Measurements from ENCODE around the gene HSF2.

DNA sequence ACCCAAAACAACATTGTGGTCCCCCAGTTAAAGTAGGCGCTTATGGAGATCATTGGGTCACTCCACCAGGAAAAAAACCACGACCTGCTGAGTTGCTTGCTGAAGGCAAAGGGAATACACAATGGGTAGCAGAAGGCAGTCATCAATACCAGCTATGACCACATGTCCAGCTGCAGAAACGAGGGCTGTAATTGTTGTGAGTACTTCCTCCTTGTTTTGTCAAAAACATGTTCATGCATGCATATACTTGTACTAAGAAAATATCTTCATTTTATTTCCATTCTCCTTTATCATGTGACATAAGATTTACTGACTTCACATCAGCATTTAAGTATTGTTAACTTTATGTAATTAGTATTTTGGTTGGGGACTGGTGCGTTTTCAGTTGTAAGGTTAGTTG is 55.2 kb downstream of the HSF2 start:
- TF ChIP-seq, protein P1, sequence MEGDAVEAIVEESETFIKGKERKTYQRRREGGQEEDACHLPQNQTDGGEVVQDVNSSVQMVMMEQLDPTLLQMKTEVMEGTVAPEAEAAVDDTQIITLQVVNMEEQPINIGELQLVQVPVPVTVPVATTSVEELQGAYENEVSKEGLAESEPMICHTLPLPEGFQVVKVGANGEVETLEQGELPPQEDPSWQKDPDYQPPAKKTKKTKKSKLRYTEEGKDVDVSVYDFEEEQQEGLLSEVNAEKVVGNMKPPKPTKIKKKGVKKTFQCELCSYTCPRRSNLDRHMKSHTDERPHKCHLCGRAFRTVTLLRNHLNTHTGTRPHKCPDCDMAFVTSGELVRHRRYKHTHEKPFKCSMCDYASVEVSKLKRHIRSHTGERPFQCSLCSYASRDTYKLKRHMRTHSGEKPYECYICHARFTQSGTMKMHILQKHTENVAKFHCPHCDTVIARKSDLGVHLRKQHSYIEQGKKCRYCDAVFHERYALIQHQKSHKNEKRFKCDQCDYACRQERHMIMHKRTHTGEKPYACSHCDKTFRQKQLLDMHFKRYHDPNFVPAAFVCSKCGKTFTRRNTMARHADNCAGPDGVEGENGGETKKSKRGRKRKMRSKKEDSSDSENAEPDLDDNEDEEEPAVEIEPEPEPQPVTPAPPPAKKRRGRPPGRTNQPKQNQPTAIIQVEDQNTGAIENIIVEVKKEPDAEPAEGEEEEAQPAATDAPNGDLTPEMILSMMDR (conservative IDR thresholded peaks at IDR 0.05; ENCODE audit: low read depth in 2 of 2), result no peak
- TF ChIP-seq ZNF114 (CRISPR knock-in tag; IDR thresholded peaks at IDR 0.05) (no peak), POLR2AphosphoS5 (IDR thresholded peaks at IDR 0.05; ENCODE audit: low read depth) (no peak), JUNB (IDR thresholded peaks at IDR 0.05; ENCODE audit: unreplicated experiment) (no peak)
